GM21529 (cell line): ENCODE data around the gene NATD1.
A peak's percentile ranks its signal among the peaks of the same experiment; 100 is the strongest.

Experiments
- ATAC-seq: cut with Tn5 transposase; IDR thresholded peaks from one replicate; pipeline ENCODE4 v1.9.1; 2021; ENCODE audit not compliant: unreplicated experiment

The NATD1 gene

DNA sequence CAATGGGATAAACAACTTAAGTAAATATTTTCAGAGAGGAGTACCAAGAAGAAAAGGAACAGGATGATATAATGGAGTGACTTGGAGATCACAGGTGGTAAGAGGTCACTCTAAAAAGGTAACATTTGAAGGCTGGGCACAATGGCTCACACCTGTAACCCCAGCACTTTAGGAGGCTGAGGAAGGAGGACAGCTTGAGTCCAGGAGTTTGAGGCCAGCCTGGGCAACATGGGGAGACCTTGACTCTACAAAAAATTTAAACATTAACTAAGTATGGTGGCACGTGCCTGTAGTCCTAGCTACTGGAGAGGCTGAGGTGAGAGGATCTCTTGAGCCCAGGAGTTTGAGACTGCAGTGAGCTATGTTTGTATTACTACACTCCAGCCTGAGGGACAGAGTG, 35.9 kb downstream of the NATD1 start:
- no peak for ATAC-seq

DNA sequence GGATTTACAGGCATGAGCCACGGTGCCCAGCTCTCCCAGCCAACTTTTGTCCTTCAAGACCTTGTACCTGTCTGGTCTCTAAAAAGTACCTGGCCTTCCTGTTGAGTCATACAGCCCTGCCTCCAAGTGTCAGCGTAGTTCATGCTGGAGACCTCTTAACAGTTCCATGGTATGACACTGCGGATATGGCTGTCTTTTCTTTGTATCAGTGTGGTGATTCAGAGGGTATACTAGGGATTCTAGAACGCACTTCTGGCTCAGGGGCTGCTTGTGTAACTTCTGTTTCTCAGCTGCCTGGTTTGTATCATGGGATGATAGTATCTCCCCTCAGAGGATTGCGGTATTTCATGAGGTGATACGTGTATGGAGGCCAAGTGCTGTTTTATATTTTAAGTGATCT, 37.3 kb downstream of the NATD1 start:
- no peak for ATAC-seq

DNA sequence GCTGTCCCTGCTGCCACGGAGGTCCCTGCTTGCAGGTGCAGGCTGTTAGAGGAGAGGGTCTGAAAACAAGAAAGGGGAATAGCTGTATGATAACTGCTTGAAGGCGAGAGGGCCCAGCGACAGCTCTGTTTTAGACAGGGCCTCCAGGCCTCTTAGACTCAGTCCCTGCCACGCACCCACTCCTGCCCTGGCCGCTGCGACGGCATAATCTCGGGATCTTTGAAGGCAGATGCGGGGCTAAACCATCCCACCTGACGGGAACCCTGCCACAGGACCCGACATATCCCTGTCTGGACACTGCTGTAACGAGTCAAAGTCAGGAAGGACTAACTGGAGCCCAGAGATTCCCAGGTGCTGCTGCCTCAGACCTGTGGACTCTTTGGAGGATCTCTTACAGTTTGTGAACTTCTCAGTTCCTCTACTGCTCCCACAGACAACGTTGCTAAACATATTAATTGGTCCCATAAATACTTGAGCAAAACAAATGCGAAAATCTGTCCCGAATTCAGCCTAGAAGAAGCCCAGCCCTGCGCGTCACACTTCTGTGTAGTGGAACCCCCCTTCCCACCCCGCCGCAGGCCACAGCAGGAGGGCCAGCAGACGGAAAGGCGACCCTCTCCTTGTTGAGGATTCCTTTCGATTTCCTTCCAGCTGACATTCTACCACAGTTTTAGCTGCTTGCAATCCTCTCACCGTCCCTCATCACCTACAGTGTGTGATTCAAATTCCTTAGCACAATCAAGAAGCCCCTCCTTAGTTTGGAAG, 38.3 kb downstream of the NATD1 start:
- ATAC-seq = no peak

DNA sequence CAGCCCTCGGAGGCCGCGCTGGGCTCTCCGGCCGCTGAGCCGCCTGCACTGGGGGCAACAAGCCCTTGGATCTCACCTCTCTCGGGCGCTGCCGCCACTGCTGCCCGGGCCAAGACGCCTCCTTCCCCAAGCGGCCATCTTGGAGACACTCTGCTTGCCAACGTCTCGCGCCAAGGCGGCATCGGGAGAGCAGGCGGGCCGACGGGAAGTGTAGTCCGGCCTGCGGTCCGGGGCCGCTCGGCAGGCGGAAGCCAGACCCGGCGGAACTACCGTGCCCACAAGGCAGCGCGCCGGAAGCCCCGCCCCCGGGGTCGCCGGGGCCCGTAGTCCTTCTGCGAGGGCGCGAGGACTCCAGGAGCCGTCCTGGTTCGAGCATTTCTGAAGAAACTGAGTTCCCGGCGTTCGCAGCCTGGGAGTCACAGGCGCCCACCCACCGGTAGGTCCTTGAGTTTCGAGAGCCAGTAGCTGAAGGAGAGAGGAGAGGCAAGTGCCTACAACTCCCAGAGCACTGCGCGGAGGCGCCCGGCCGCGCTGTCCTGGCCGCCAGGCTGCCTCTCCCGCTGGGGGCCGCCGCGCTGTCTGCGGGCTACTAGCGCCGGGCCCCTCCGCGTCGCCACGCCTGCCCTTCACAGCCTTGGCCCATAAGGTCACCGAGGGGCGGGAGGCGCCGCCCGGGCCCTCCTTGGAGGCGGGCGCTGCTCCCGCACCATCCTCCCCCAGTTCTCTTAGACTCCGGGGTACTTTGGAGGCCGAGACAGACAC, 39.0 kb downstream of the NATD1 start, which contains the start of gene TMEM11:
TSS of gene TMEM11 (minus strand) at position 147 of the 762 bp plus-strand sequence. CDS start at position 138, 9 bp downstream.
- peak; percentile 89 for ATAC-seq

DNA sequence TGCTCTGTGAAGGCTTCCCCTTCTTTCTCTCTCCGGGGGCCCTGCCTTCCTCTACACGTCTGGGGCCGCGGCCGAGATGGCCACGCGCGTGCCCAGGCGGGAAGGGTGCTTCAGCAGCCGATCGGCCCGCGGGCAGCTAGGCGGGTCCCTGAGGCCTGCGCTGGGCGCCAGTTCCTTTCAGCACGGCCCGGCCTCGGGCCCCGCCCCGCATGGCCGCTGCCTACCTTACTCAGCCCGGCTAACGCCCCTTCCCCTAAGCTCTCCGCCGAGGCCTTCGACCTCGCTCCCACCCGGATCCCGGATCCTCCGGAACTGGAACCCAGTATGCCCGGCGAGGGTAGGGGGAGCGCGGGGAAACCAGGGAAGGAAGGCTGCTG, 39.6 kb downstream of the NATD1 start:
- ATAC-seq = peak; percentile 9

DNA sequence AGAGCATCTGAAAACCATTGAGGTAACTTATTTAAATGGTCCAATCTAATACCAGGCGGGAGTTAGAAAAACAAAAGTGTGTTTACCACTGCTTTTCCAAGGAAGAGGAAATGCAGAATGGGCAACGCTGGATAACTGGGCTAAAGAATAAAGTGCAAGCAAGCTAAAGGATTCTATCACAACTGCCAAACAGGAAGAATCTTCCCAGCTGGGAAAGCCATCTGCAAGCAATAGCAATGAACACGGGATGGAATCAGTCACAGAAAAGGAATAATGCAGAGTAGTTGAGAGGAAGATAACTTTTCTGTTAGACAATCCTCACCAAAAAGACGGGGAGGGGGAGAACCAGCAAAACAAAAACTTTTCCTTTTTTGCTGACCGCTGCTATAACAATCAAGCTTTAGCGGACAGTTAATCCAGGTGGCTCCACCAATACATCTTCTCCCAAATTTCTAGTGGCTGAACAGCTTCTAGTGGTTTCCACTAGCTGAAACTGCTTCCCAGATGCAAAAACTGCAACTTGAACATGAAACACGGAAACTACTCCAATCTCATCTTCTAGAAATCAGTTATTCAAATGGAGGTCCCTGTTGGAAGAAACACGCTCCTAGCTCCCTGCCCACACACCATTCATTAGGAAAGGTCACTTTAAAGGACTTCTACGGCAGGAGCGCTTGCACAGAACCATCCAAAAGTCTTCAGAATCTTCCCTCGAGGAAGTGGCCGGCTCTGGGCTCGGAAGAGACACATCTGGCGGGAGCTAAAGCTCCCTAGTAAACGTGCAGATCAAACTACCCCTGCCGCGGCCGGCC, 40.2 kb downstream of the NATD1 start:
- no peak for ATAC-seq

DNA sequence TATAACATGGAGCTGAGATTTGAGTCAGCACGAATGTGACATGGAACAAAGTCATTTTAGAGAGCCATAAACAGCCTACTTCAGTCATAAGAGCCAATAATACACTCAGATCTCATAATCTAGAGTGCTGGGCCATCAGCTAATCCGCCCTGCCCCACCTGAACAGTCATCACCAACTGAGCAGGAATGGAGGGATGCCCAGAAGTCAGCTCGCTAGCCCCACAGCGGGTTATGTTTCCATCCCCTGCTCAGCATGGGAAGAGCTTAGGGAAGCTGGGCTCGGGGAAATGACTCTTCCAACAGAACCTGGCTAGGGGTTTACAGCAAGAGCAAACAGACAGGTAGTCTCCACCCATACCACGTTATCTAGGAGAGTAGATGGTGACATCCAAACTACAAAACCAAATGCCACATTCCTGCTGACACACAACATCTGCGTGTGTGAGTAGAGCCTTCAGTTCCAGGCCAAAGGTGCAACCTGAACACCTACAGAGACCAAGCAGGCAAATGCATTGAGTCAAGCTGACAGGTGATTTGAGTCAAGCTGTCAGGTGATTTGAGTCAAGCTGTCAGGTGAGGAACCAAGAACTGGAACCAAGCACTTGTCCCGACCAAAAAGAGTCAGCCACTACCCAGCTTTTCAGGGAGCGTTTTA, 41.3 kb downstream of the NATD1 start:
- ATAC-seq = no peak

DNA sequence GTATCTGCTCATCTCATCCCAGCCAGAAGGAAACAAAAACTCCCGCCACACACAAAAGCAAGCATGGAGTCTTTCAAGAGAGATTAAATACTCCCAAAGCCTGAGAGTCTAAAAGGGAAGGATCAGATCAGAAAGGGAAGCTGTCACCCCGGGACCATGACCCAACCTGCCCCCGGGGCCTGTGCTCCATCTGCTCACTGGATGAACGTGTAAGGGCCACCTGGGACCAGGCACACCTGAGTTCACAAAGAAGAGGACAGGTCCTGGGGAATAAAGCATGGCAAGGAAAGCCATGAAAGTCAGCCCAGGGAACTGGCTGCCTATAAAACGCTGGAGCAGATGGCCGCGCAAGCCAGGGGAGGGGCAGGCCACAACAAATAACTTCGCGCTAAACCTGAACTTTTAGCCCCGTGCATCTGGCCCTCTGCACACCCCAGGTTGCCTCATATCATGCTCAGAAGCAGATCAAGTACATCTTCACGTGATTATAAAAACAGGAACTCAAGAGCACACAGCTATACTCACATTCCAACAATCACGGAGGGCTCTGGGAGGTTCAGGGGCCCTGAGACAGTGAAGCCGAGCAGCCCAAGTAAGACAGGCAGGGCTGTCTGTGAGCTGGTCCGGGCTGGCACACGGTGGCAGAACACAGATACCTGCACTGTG, 42.7 kb downstream of the NATD1 start:
- no peak for ATAC-seq

DNA sequence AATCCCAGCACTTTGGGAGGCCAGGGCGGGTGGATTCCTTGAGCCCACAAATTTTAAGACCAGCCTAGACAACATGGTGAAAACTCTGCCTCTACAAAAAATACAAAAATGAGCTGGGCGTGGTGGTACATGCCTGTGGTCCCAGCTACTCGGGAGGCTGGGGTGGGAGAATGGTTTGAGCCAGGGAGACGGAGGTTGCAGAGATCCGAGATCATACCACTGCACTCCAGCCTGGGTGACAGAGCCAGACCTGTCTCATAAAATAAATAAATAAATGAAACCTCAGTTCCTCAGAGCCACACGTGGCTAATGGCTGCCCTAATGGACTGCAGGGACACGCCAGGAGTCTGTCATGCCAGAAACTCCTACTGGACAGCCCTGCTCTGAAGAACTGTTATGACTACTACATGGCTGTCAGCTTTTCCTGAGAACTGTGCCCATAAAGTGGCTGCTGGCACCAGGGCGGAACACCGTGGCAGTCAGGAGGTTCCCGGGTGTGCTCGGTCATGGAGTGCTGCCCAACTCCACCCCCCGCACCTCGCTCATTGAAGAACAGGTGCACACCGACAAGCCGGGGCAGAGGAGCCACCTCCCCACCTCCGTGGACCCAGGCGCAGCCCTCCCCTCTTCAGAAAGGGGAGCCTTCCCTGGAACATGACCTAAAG, 43.6 kb downstream of the NATD1 start:
- no peak for ATAC-seq

DNA sequence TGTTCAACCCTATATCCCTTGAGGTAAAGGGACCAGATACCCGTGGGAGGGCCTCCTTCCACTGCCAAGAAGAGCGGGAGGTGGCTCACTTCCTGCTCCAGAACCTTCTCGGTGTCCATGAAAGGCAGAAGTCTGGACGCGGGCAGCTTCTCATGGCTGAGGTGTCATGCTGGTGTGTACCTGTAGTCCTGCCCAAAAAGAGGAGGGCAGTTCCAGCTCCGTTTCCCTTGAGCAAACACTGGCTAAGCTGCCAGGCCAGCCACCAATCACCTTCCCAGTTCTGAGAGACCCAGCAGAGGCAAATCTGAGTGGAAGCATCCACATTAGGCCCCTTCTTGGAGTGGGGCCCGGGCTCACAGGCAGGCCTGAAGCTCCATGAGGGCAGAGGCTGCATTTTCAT, 44.9 kb downstream of the NATD1 start:
- no peak for ATAC-seq

DNA sequence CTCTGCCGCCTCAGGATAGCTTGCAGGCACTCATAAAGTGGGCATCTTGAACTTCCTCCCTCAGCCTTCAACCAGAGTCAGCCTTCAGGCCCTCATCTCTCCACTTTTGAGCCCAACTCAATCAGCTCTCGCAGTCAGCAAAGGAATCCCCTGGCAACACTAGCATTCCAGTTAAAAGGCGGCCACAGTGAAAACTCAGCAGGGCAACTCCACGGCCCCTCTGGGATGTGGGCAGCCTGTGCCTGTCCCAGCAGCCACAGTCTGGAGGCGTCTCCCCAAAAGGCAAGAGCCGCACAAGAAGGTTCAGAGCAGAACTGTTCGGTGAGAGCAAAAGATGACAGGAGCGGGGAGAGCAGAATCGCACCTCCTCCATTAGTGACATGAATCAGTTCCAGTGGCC, 48.3 kb downstream of the NATD1 start:
- ATAC-seq = no peak

DNA sequence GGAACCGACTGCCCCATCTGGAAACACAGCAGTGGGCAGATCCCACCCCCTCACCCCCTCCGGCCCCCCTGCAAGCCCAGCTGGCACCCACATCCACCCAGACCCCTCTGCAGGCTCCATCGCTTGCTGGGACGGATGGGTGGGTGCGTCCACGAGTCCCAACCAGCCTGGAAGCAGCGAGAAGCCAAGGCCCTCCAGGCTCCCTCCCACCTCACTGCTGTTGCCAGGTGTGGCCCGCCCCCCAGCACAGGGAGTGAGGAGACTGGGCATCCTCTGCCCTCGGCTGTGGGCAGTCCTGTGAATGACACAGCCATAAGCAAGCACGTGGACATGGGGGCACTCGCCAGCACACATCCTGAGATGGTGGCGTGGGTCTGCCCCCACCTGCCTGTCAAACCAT, 50.7 kb downstream of the NATD1 start:
- ATAC-seq = no peak

DNA sequence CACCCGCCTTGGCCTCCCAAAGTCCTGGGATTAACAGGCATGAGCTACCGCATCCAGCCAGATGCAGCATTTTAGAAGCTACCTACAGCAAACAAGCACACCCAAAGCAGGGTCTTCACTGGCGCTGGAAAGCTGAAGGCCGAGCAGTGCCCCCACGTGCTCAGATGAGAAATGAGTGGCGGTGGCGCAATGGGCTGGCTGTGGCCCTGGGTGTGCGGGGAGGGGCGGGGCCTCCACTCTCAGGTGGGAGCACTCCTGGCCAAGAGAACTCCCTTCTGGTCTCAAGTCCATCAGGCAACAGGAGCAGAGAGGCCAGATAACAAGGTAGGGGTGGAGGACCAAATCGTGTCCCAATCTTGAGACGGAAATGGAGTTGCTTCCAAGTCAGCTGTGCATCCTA, 51.3 kb downstream of the NATD1 start:
- ATAC-seq = no peak

DNA sequence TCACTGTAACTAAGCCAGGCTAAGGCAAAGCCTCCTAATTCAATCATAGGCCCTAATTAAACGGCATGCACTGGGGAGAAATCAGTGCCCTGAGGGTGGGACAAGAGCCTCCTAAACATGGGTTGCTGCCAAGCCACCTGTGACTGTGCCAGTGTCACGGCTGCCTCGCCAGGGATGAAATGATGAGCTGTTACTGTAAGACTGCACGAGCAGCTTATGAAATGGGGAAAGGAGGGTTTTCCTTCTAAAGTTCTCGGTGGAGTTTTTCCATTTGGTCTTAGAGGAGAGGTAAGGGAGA, 52.0 kb downstream of the NATD1 start:
- ATAC-seq = no peak

DNA sequence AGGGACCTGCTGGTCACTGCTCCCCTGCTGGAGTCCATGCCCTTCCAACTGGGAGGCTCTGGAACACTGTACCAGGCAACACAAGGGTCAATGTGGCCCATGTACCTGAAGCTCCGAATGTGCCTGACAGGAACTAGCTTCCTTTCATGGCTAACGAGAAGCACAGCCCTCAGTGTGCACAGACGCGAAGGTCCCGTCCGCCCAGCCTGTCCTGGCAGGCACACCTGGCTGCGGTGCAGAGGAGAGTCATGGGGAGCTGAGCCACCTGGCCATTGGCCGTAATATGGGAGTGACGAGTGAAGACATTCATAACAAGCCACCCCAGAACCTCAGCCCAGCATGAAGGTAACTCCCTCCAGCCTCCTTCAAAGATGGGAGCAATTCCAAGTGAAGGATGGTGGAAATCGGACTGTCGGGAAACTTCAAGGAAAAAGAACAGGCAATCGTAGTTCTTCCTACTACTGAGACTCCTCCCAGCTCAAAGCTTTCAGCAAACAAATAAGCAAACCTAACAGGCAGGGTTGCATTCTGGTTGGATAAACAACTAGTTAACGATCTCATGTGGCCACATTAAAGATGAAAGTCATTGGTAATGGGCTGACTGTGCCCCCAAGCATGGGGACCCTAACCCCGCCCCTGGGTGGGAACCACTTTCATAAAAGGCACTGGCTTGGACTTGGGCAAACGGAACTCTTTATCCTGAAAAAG, 52.5 kb downstream of the NATD1 start:
- no peak for ATAC-seq

DNA sequence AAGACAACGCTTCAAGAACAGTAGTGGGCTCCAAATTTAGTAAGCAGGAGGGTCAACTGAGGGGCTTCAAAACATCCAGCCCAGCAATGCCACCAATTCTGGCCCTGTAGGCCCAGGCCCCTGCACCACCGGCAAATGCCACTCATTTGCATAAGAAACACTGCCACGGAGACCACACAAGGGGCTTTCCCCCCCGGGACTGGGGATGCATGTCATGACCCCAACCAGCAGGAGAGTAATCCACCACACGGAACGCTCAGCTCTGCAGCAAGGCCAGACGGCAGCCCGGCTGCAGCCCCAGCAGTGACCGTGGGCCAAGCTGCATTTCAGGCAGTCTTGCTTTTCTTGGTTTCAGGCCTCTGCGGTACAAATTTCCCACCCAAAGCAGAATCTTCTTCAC, 53.4 kb downstream of the NATD1 start:
- no peak for ATAC-seq

DNA sequence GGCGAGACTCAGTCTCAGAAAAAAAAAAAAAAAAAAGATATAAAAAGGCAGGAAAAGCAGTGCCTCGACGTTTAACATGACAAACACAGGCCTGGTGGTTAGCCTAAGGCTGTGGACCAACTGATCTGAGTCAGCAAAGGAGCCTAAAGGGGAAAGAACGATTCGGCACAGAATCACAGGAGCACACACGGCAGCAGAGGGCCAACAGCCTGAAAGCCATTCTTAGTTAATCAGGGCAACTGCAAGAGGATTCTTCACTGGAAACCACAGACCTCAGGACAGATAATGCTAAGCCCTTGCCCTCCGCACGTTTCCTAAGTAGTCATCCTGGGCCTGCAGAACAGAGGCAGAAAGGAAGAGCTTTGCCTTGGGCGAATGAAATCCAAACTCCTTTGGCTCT, 53.9 kb downstream of the NATD1 start:
- ATAC-seq = no peak

DNA sequence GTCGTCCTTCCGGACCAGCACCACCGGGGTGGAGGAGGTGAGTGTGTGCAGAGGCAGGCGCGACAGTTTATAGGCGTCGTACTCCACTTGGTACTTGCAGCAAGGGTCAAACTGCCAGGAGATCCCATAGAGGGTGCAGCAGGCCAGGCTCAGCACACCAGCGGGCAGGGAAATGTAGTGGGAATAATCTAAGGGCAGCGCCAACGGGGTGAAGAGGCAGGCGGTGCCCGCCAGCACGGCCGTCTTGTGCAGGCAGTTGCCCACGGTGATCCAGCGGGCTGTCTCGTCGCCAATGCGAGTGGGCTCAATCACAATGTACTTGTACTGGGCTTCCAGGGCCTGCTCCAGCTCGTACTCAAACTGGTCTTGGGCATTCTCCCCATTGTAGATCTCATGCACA, 54.8 kb downstream of the NATD1 start:
- ATAC-seq = no peak

DNA sequence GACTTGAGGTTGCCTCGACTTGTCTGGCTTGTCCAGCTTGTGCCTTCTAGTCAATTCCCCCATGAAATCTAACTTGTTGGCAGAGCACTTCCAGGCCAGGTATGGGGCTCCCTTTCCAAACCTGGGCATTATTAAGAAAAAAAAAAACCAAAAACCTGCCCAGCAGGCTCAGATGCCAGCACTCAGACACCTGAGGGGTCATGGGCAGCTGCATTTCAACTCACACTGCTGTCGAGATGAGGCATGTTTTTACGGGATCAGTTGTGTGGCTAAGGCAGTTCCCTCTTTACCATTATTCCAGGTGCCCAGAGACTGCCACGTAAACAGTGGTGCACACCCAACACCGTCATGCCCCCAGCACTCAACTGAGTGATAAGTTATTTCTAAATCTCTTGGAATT, 57.1 kb downstream of the NATD1 start:
- no peak for ATAC-seq

DNA sequence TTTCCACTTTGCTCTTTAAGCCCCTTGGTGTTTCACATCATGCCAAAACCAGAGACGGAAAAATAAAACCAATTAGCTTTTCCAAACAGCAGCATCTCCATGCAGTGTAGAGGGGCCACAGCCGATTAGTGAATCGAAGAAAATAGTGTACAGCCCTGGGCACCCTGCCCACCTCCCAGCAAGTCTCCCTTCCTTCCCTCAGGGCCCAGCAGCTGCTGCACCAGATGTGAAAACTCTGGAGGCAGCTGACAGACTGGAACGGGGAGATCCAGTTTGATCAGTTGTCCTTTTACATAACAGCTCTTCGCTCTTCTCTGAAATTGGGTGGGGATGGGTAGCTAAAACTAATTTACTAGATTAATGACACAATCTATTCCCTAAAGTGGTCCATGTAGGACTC, 58.5 kb downstream of the NATD1 start:
- ATAC-seq = no peak
